A549 (cell line): Measurements from ENCODE around the gene RASGRP1.

Experiments used
- CTCF ChIP-seq: fragments of >200 bp; sonication (Bioruptor Twin); formaldehyde crosslinking; IDR thresholded peaks from 3 replicates; pipeline ENCODE4 v1.5.1; 2016
- MAX ChIP-seq: IDR thresholded peaks from 2 replicates; pipeline ENCODE4 v1.6.1; 2012
- PHF8 ChIP-seq: fragments of 200-600 bp; sonication (generic); IDR thresholded peaks from 2 replicates; pipeline ENCODE4 v1.6.1; 2016; ENCODE audit warnings: low read depth, mild to moderate bottlenecking, antibody characterized with exemption, moderate library complexity, borderline replicate concordance
- RAD21 ChIP-seq, 2 experiments: fragments of >200 bp in 1 of 2; sonication (Bioruptor Twin) in 1 of 2; formaldehyde crosslinking in 1 of 2; IDR thresholded peaks in 1 of 2; conservative IDR thresholded peaks in 1 of 2; 2 replicates in 1 of 2; 3 replicates in 1 of 2; pipeline ENCODE4 v1.6.1; 2012 to 2018; ENCODE audit warnings: inconsistent platforms in 1 of 2

- TF ChIP-seq CTCF (no peak), PHF8 (no peak), RAD21 (conservative IDR thresholded peaks at IDR 0.05 in 1 of 2, IDR thresholded peaks at IDR 0.05 in 1 of 2) (no peak), MAX (no peak)
Observed at GRCh38 chr15:38535491-38536200, 29.0 kb downstream of the RASGRP1 start.
